Fibroblast of villous mesenchyme (primary cell): Measurements from ENCODE around the gene MRPS27. TPM values are rescaled to one million over a fixed set of nuclear protein-coding genes. Genes with fewer than 3 reads are reported as not detected.
"Not testable (repeated sequence)": the region's sequence is repeated elsewhere in the genome, so short reads cannot be mapped to it uniquely, and the experiment has no call there.

ENCODE experiments used
- DNase-seq: peaks from one replicate; pipeline ENCODE4 v3.0.0-alpha.2; 2010; ENCODE audit warnings: low read depth
- H3K4me3 ChIP-seq: 2 replicates; pipeline ENCODE4 v1.5.1; 2011; ENCODE audit warnings: low read depth, mild to moderate bottlenecking, low read length
- total RNA-seq: library from RNA; depleted of rRNA; stranded (reverse); fragments of >200 nt; gene quantifications from 2 replicates; pipeline ENCODE4 v1.2.3, GENCODE V29; 2012
- TF ChIP-seq, protein P1 (sequence below): IDR thresholded peaks from 2 replicates; pipeline ENCODE4 v1.5.1; 2012; ENCODE audit warnings: low read depth, mild to moderate bottlenecking, low read length; ENCODE audit not compliant: insufficient read depth

The MRPS27 gene
- total RNA-seq, 1 donor, result 88.5 TPM

DNA sequence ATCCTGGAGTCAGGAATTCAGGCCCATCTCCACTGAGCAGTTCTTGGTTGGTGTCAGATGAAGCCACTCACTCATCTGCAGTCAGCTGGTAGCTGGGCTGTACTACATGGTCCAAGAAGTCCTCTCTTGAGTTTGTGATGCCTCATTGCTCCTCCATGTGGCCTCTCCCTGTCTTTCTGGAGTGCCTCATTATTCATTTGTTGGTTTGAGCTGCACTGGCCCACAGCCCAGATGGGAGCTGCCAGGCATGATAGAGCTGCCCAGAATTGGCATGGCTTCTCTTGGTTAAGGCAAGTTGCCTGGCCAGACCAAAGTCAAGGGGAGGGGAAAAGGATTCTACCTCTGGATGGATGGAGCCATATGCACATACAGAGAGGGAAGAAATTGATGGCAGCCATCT is 8.1 kb upstream of the MRPS27 start:
- no peak for DNase-seq
- TF ChIP-seq, protein P1, sequence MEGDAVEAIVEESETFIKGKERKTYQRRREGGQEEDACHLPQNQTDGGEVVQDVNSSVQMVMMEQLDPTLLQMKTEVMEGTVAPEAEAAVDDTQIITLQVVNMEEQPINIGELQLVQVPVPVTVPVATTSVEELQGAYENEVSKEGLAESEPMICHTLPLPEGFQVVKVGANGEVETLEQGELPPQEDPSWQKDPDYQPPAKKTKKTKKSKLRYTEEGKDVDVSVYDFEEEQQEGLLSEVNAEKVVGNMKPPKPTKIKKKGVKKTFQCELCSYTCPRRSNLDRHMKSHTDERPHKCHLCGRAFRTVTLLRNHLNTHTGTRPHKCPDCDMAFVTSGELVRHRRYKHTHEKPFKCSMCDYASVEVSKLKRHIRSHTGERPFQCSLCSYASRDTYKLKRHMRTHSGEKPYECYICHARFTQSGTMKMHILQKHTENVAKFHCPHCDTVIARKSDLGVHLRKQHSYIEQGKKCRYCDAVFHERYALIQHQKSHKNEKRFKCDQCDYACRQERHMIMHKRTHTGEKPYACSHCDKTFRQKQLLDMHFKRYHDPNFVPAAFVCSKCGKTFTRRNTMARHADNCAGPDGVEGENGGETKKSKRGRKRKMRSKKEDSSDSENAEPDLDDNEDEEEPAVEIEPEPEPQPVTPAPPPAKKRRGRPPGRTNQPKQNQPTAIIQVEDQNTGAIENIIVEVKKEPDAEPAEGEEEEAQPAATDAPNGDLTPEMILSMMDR, result no peak
- no peak overlapping the region for H3K4me3 ChIP-seq

DNA sequence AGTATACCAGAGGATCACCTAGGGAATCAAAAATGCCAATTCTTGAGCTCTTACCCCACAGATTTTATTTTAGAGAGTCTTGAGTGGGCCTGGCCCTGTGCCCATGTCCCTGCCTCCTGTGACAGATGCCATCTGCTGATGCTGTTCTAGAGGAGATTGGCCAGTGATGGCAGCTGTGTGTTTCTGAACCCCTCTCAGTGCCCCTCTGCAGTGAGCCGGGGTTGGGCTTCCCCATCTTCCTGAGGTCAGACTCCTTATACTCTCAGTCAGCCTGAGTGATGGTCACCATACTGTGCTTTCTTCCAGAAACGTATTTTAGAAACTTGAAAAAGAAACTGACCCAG is 6.2 kb upstream of the MRPS27 start:
- DNase-seq, result no peak
- TF ChIP-seq, protein P1, result no peak
- no peak overlapping the region for H3K4me3 ChIP-seq

DNA sequence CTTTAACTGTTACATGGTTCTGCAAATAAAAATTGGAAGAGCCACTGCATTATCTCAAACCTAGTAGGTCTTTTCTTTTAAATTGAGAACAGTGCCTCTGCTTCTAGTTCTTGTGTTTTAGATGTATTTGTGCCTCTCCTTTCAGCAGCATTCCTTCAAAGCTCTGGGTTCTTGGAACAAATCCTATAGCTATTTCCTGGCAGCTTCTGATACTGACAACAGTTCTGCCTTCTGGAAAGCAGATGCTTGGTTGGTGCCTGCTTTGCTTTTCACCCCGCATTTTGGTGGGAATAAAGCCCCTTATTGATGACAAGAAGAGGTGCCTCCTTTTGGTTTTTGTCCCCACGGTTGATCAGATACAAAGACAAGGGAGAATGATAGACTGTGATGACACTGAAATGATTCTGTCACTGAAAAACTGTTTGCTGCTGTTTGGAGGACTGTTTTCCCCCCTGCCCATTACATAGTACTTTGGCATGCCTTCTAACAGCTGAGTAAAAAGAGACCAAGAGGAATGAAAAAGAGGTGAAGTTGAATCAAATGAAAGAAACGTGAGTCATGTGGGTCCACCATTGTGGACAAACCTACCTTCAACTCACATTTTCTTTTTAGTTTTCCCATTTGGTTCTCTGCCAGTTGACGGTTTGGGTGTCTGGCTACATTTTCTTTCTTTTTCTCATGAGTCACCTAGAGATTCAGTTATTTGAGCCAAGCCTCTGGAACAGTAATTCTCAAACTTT is 5.7 kb upstream of the MRPS27 start:
- TF ChIP-seq, protein P1, result no peak
- no peak overlapping the region for H3K4me3 ChIP-seq
- peak; percentile 21 for DNase-seq

DNA sequence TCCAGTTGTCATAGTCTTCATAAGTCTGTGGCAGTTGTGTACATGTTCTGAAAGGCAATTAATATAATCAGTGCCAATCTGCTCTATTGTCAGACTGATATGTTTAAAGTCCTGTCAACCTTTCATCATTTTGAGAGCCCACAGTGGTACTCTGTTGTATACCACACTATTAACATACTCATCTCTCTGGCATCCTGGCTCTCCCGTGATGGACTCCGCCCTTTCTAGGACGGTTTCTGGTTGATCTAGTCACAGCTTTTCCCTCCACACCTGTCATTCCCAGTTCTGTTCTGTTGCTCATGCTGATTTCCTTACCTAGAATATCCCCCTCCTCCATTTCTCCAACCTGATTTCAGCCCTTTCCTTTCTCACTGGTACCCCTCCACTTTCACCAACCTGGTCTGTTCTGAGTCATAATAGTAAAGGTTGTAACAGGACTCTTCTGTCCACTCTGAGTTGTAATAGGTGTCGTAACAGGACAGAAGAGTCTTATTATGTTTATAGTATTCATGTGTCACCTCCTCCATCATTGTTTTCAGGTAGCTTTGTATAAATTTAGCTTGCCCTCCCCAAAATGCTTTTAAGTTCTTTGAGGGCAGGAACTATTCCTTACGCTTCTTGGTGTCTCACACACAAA is 4.3 kb upstream of the MRPS27 start:
- DNase-seq, result no peak
- no peak overlapping the region for H3K4me3 ChIP-seq
- TF ChIP-seq, protein P1, result no peak

DNA sequence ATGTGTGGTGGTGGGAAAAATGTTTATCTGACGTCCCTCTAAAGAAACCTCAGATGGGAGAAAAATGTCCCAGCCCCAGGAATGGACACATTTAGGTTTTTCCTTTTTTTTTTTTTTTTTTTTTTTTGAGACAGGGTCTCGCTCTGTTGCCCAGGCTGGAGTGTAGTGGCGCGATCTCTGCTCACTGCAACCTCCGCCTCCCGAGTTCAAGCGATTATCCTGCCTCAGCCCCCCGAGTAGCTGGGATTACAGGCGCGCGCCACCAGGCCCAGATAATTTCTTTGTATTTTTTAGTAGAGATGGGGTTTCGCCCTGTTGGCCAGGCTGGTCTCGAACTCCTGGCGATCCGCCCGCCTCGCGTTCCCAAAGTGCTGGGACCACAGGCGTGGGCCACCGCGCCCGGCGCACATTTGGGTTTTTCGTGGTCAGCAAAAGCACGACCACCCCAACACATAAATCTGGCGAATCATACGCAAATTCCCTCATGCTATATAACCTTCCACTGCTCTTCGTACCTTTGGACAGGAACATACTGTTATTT is 535 bp downstream of the MRPS27 start:
- not testable (repeated sequence) for DNase-seq
- H3K4me3 ChIP-seq, result peak overlapping the region; percentile 99

DNA sequence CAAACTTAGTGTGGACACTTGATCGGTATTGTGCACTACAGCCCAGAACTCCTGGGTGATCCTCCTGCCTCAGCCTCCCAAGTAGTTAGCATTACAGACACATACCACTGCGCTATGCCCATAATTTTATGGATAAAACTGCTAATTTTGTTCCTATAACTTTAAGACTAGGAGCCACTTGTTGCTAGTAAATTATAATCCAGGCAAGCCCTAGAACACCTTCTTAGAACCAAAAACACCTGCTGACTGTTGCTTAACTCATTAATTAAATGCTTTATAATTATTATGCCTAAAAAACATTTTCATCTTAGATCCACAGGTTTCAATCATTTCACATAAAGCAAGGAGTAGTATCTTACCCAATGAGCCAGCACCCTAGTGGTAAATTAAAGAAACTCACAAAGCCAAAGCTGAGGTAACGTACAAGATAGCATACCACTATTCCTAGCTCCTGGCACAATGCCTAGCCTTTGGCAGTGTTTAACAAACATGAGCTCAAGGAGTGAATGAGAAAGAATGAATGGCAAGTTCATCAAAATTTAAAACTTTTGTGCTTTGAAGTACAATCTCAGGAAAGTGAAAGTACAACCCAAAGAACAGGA is 5.4 kb downstream of the MRPS27 start:
- DNase-seq, result peak; percentile 72
- no peak overlapping the region for H3K4me3 ChIP-seq
- TF ChIP-seq, protein P1, result peak; percentile 37

DNA sequence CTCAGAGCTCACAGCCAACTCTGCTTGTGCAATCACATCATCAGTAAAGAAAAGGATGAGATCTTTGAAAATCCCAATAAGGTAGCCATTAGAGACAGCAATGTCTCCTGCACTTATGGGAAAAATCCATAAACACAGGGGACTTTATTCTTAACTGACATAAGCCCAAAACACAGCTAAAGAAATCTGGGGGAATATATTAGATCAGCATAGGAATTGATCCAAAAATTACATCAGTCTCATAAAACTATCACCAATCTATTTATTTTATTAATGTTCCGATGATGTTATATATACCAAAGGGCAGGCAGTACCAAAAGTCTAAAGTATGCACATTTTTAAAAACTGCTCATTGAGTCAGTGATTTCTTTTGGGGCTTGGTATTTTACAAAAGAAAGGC is 6.9 kb downstream of the MRPS27 start:
- DNase-seq, result no peak
- H3K4me3 ChIP-seq, result no peak overlapping the region
- TF ChIP-seq, protein P1, result no peak
